ENCODE data around the gene RNF224.

RNF224 gene

GRCh38 chr9:137187386-137187785, 39.9 kb upstream of the RNF224 start:
- H3K4me3 ChIP-seq (ENCODE audit: low read length): peak overlapping the region; percentile 86
- TF ChIP-seq EZH2phosphoT487 (IDR thresholded peaks at IDR 0.05; ENCODE audit: low read depth): no peak
- TF ChIP-seq, protein P1, sequence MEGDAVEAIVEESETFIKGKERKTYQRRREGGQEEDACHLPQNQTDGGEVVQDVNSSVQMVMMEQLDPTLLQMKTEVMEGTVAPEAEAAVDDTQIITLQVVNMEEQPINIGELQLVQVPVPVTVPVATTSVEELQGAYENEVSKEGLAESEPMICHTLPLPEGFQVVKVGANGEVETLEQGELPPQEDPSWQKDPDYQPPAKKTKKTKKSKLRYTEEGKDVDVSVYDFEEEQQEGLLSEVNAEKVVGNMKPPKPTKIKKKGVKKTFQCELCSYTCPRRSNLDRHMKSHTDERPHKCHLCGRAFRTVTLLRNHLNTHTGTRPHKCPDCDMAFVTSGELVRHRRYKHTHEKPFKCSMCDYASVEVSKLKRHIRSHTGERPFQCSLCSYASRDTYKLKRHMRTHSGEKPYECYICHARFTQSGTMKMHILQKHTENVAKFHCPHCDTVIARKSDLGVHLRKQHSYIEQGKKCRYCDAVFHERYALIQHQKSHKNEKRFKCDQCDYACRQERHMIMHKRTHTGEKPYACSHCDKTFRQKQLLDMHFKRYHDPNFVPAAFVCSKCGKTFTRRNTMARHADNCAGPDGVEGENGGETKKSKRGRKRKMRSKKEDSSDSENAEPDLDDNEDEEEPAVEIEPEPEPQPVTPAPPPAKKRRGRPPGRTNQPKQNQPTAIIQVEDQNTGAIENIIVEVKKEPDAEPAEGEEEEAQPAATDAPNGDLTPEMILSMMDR (IDR thresholded peaks at IDR 0.05; ENCODE audit: low read depth, low read length): no peak
- no peaks in the 10 kb centered on the region for H4K20me1 ChIP-seq (ENCODE audit: insufficient read depth, low read length)
- peaks cover 46% of the 10 kb centered on the region for H3K79me2 ChIP-seq (ENCODE audit: low read length)
- peaks cover 18% of the 10 kb centered on the region for H3K4me1 ChIP-seq (ENCODE audit: low read length)
- peaks cover 19% of the 10 kb centered on the region for H3K36me3 ChIP-seq (replicated peaks; ENCODE audit: low read depth, low read length)
- peak overlapping the region; percentile 87 for H3K4me2 ChIP-seq (ENCODE audit: low read length)
- H3K9me3 ChIP-seq (ENCODE audit: insufficient read depth, low read length): no peaks in the 10 kb centered on the region
- H3K27ac ChIP-seq (ENCODE audit: low read length): no peak overlapping the region
- peak overlapping the region; percentile 74; the same call in 1 of the 2 replicates for H3K9ac ChIP-seq (ENCODE audit: low read length)
- no peaks in the 10 kb centered on the region for H3K27me3 ChIP-seq (ENCODE audit: low read depth, low read length)
- H2AFZ ChIP-seq (ENCODE audit: low read depth, low read length): no peak overlapping the region

DNA sequence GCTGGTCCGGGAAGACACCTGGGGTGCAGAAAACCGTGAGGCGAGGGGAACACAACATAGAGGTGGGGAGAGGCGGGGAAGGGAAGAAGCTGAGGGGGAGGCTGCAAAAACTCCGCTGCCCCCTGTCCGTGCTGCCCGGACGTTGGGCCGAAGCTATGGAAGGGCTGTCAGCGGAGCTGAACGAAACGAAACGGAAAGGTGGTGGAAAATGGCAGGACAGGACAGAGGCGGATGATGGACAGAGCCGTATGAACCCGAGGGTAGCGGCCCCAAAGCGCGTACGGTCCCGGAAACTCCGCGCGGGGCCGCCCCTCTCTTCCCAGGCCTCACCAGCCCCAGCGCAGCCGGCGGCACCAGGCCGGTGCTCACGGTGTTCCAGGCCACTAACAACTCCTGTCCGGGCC, 39.2 kb upstream of the RNF224 start:
- Histone ChIP-seq H3K27me3 (ENCODE audit: low read depth, low read length) (no peaks in the 10 kb centered on the region), H4K20me1 (ENCODE audit: insufficient read depth, low read length) (no peaks in the 10 kb centered on the region), H2AFZ (ENCODE audit: low read depth, low read length) (no peak overlapping the region), H3K27ac (ENCODE audit: low read length) (peak overlapping the region; percentile 26; the same call in 1 of the 2 replicates), H3K4me3 (ENCODE audit: low read length) (peak overlapping the region; percentile 86), H3K79me2 (ENCODE audit: low read length) (peaks cover 46% of the 10 kb centered on the region), H3K9me3 (ENCODE audit: insufficient read depth, low read length) (no peaks in the 10 kb centered on the region), H3K9ac (ENCODE audit: low read length) (peak overlapping the region; percentile 74), H3K36me3 (replicated peaks; ENCODE audit: low read depth, low read length) (peaks cover 13% of the 10 kb centered on the region), H3K4me1 (ENCODE audit: low read length) (peaks cover 18% of the 10 kb centered on the region), H3K4me2 (ENCODE audit: low read length) (peak overlapping the region; percentile 87)
- TF ChIP-seq EZH2phosphoT487 (IDR thresholded peaks at IDR 0.05; ENCODE audit: low read depth): no peak
- TF ChIP-seq, protein P1 (IDR thresholded peaks at IDR 0.05; ENCODE audit: low read depth, low read length): no peak

DNA sequence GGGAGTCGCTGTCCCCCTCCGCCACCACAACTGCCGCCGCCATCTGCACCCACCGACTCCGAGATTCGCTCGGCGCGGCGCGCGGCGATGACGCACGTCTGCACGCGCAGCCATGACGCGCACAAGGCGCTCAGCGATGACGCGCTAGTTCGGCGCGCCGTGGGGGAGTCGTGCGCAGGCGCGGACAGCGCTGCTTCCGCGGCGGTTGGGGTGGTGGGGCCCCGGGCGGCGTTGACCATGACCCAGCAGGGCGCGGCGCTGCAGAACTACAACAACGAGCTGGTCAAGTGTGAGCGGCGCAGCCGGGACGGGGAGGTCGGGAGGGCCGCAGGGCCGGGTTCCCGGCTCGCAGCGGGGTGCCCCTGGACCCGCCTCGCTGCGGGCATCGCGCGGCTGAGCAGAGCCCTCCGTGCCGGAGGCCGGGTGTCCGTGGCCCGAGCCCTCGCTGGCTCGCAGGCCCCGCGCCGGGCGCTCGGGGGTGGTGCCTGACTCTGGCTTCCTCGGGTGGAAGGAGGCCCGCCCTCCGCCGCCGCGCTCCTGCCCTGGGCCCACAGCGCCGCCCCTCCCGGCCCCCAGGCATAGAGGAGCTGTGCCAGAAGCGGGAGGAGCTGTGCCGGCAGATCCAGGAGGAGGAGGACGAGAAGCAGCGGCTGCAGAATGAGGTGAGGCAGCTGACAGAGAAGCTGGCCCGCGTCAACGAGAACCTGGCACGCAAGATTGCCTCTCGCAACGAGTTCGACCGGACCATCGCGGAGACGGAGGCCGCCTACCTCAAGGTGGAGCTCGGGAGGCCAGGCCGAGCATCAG, 38.6 kb upstream of the RNF224 start, which contains the start of the genes ANAPC2 and SSNA1:
Gene ANAPC2, minus strand, starts transcription at position 71 of the 807 bp plus-strand sequence. Its CDS starts 28 bp downstream, at position 43.
Gene SSNA1, plus strand, starts transcription at position 187 of the 807 bp plus-strand sequence. Its CDS starts 51 bp downstream, at position 238.
- Histone ChIP-seq H3K9me3 (ENCODE audit: insufficient read depth, low read length) (no peaks in the 10 kb centered on the region), H3K9ac (ENCODE audit: low read length) (peak within 1 kb of the TSS; percentile 80), H3K27me3 (ENCODE audit: low read depth, low read length) (no peaks in the 10 kb centered on the region), H3K4me3 (ENCODE audit: low read length) (peak within 1 kb of the TSS; percentile 86), H3K36me3 (replicated peaks; ENCODE audit: low read depth, low read length) (peaks cover 8% of the 10 kb centered on the region), H3K27ac (ENCODE audit: low read length) (peak within 1 kb of the TSS; percentile 80), H3K4me1 (ENCODE audit: low read length) (peaks cover 18% of the 10 kb centered on the region), H4K20me1 (ENCODE audit: insufficient read depth, low read length) (no peaks in the 10 kb centered on the region), H3K79me2 (ENCODE audit: low read length) (peaks cover 46% of the 10 kb centered on the region), H3K4me2 (ENCODE audit: low read length) (peak within 1 kb of the TSS; percentile 90), H2AFZ (ENCODE audit: low read depth, low read length) (no peak within 1 kb of the TSS)
- no peak for TF ChIP-seq EZH2phosphoT487 (IDR thresholded peaks at IDR 0.05; ENCODE audit: low read depth)
- TF ChIP-seq, protein P1 (IDR thresholded peaks at IDR 0.05; ENCODE audit: low read depth, low read length): peak; percentile 39

Measured in OCI-LY3 (cell line).